Measurements from ENCODE around the gene LYPD6.

DNA sequence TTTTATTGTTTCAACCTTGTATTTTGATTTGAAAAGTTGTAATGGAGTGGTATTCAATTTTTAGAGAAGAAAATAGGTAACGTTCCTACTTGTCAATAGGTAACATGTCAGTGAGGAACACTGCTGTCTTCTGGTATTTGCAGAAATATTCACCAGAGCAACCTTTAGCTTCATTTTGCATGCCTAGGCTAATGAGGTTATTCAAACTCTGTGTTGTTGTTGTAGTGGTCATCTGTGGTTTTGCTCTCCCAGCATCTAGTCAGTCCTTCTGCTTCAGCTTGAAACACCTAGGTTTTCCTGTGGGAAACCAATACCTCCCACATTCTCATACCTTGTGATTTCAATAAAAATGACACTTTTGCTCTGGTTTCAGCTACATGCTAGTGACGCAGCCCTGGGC lies 98.4 kb downstream of the LYPD6 start:
- TF ChIP-seq POLR2A (IDR thresholded peaks at IDR 0.05) (no peak), CTCF (IDR thresholded peaks at IDR 0.05) (no peak)

Measured in body of pancreas (tissue), 4 donors.